Vagina (tissue), 2 donors: Measurements from ENCODE around the gene FYCO1.

ENCODE experiments used
- POLR2AphosphoS5 ChIP-seq, 2 donors: sonication (generic); formaldehyde crosslinking; IDR thresholded peaks; one replicate each; pipeline ENCODE4 v1.9.0; 2017; ENCODE audit warnings: antibody characterized with exemption in 2 of 2, mild to moderate bottlenecking in 2 of 2, low read depth in 1 of 2; ENCODE audit not compliant: insufficient read depth in 1 of 2
- TF ChIP-seq, protein P1 (sequence below), 3 experiments: fragments of 450-650 bp in 2 of 3; fragments of 200-600 bp in 1 of 3; sonication (generic) in 1 of 3; IDR thresholded peaks; one replicate each; pipeline ENCODE4 v1.5.1; 2017 to 2019; ENCODE audit warnings: antibody characterized with exemption in 3 of 3, mild to moderate bottlenecking in 2 of 3, moderate library complexity in 2 of 3

DNA sequence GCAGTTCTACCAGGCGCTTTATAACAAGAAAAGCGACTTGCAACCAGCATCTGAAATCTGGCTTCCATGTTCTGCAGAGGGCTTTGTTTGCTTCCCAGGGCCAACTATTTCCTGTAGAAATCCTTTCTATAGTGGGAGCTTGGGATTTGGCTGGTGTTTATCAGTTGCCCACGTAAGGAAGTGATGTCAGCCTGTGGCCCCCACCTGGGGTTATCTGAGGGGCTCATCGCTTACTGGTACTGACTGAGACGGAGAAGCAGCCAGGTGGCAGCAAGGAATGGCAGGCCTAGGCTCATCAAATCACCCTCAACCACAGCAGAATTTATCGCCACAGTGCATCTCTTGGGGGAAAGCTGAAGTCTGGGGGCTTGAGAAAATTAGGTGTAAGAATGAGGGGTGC, 123.8 kb downstream of the FYCO1 start:
- TF ChIP-seq, protein P1, sequence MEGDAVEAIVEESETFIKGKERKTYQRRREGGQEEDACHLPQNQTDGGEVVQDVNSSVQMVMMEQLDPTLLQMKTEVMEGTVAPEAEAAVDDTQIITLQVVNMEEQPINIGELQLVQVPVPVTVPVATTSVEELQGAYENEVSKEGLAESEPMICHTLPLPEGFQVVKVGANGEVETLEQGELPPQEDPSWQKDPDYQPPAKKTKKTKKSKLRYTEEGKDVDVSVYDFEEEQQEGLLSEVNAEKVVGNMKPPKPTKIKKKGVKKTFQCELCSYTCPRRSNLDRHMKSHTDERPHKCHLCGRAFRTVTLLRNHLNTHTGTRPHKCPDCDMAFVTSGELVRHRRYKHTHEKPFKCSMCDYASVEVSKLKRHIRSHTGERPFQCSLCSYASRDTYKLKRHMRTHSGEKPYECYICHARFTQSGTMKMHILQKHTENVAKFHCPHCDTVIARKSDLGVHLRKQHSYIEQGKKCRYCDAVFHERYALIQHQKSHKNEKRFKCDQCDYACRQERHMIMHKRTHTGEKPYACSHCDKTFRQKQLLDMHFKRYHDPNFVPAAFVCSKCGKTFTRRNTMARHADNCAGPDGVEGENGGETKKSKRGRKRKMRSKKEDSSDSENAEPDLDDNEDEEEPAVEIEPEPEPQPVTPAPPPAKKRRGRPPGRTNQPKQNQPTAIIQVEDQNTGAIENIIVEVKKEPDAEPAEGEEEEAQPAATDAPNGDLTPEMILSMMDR (IDR thresholded peaks at IDR 0.05) = no peak
- no peak for TF ChIP-seq POLR2AphosphoS5 (IDR thresholded peaks at IDR 0.05; ENCODE audit: insufficient read depth in 1 of 2, low read depth in 1 of 2)
